Caco-2 (cell line): ENCODE measurements around the gene CD151. TPM values are rescaled to one million over a fixed set of nuclear protein-coding genes. Genes with fewer than 3 reads are reported as not detected.

ENCODE experiments used
- BruUV-seq: library from RNA; stranded (reverse); fragments of 400-500 nt; replicated peaks from 2 replicates; lab custom pipeline; 2021; lab: Mats Ljungman, UMichigan
- CTCF ChIA-PET: fragments of 300-600 bp; sonication (Branson Sonifier 250); formaldehyde crosslinking; loops from one replicate; lab custom pipeline; 2022; ENCODE audit warnings: antibody characterized with exemption; lab: Charles Lee
- POLR2A ChIA-PET: fragments of 300-600 bp; sonication (Branson Sonifier 250); formaldehyde crosslinking; loops from one replicate; lab custom pipeline; 2022; ENCODE audit warnings: antibody characterized with exemption; lab: Charles Lee
- DNase-seq, 2 experiments: peaks; one replicate each; pipeline versions ENCODE4 v3.0.0 to v3.0.0-alpha.2; 2020 to 2022
- H3K27me3 ChIP-seq: replicated peaks from 2 replicates; pipeline ENCODE4 v1.6.0; 2011; ENCODE audit warnings: low read length; ENCODE audit not compliant: control insufficient read depth, insufficient read depth
- H3K36me3 ChIP-seq: 2 replicates; pipeline ENCODE4 v1.5.1; 2011; ENCODE audit warnings: low read length; ENCODE audit not compliant: control insufficient read depth, insufficient read depth
- H3K4me1 ChIP-seq: fragments of 250-450 bp; sonication (Bioruptor Pico); 2 replicates; pipeline ENCODE4 v1.5.1; 2020; ENCODE audit warnings: mild to moderate bottlenecking
- H3K4me3 ChIP-seq: 2 replicates; pipeline ENCODE4 v1.5.1; 2011; ENCODE audit warnings: low read depth, mild to moderate bottlenecking, control low read depth, low read length
- H3K9me3 ChIP-seq: fragments of 250-450 bp; sonication (Bioruptor Pico); 2 replicates; pipeline ENCODE4 v1.5.1; 2020; ENCODE audit warnings: mild to moderate bottlenecking, moderate library complexity
- H3K27ac Mint-ChIP-seq: one replicate; pipeline ENCODE4 v1.8.0; 2022; ENCODE audit warnings: mixed read lengths; ENCODE audit not compliant: unreplicated experiment
- H3K27me3 Mint-ChIP-seq: one replicate; pipeline ENCODE4 v1.8.0; 2022; ENCODE audit warnings: mixed read lengths; ENCODE audit not compliant: insufficient read depth, unreplicated experiment
- H3K36me3 Mint-ChIP-seq: one replicate; pipeline ENCODE4 v1.8.0; 2022; ENCODE audit warnings: mild to moderate bottlenecking, mixed read lengths; ENCODE audit not compliant: insufficient read depth, unreplicated experiment
- H3K4me1 Mint-ChIP-seq: one replicate; pipeline ENCODE4 v1.8.0; 2022; ENCODE audit warnings: low read depth, mixed read lengths; ENCODE audit not compliant: unreplicated experiment
- H3K4me3 Mint-ChIP-seq: one replicate; pipeline ENCODE4 v1.8.0; 2022; ENCODE audit warnings: mild to moderate bottlenecking, moderate library complexity, mixed read lengths; ENCODE audit not compliant: unreplicated experiment
- H3K9me3 Mint-ChIP-seq: one replicate; pipeline ENCODE4 v1.8.0; 2022; ENCODE audit warnings: mixed read lengths; ENCODE audit not compliant: unreplicated experiment
- CTCF ChIP-seq, 2 experiments: fragments of 200-600 bp in 1 of 2; IDR thresholded peaks; 1 replicate in 1 of 2; 2 replicates in 1 of 2; pipeline versions ENCODE4 v1.5.1 to v1.8.0; 2011 to 2022; ENCODE audit warnings: antibody characterized with exemption in 1 of 2, control low read depth in 1 of 2, inconsistent platforms in 1 of 2, low read depth in 1 of 2, low read length in 1 of 2, mild to moderate bottlenecking in 1 of 2, moderate library complexity in 1 of 2; ENCODE audit not compliant: insufficient read depth in 1 of 2, severe bottlenecking in 1 of 2, unreplicated experiment in 1 of 2
- intact Hi-C: fragments of 100-400 bp; cut with micrococcal nuclease; formaldehyde crosslinking; loops from one replicate; pipeline ENCODE4 v1.10.0; 2022; ENCODE audit not compliant: unreplicated experiment
- total RNA-seq: library from RNA; stranded (reverse); gene quantifications from 2 replicates; pipeline ENCODE4 v1.2.3, GENCODE V29; 2022

CD151 gene
- total RNA-seq, 1 experiment from 2014 or later, result 268 TPM

- Mint-ChIP-seq H3K27ac (no peak overlapping the region), H3K9me3 (no peaks in the 10 kb centered on the region), H3K36me3 (peaks cover 59% of the 10 kb centered on the region), H3K4me3 (no peak overlapping the region), H3K27me3 (no peaks in the 10 kb centered on the region), H3K4me1 (no peaks in the 10 kb centered on the region)
- no peak for TF ChIP-seq CTCF (IDR thresholded peaks at IDR 0.05; ENCODE audit: insufficient read depth in 1 of 2, low read depth in 1 of 2, low read length in 1 of 2, severe bottlenecking in 1 of 2, unreplicated experiment in 1 of 2)
- no peaks in the 10 kb centered on the region for H3K27me3 ChIP-seq
- H3K36me3 ChIP-seq, result peaks cover 1% of the 10 kb centered on the region; the same call in 1 of the 2 replicates
- POLR2A ChIA-PET, result no interaction called here
- no peak overlapping the region for H3K4me3 ChIP-seq
- H3K9me3 ChIP-seq, result no peaks in the 10 kb centered on the region
- CTCF ChIA-PET, result no interaction called here
- H3K4me1 ChIP-seq, result no peaks in the 10 kb centered on the region
- no TSS peak for BruUV-seq
- no peak for DNase-seq
- intact Hi-C loops, result no loop called here
Observed at GRCh38 chr11:875769-876301, 43.1 kb downstream of the CD151 start.

GRCh38 chr11:876545-876944 is 43.8 kb downstream of the CD151 start:
- Mint-ChIP-seq H3K36me3 (peaks cover 57% of the 10 kb centered on the region), H3K27ac (no peak overlapping the region), H3K27me3 (no peaks in the 10 kb centered on the region), H3K9me3 (no peaks in the 10 kb centered on the region), H3K4me3 (no peak overlapping the region), H3K4me1 (no peaks in the 10 kb centered on the region)
- POLR2A ChIA-PET, result no interaction called here
- H3K4me3 ChIP-seq, result no peak overlapping the region
- TF ChIP-seq CTCF (IDR thresholded peaks at IDR 0.05; ENCODE audit: insufficient read depth in 1 of 2, low read depth in 1 of 2, low read length in 1 of 2, severe bottlenecking in 1 of 2, unreplicated experiment in 1 of 2), result no peak
- no peak for DNase-seq
- no peaks in the 10 kb centered on the region for H3K27me3 ChIP-seq
- peaks cover 1% of the 10 kb centered on the region; the same call in 1 of the 2 replicates for H3K36me3 ChIP-seq
- no TSS peak for BruUV-seq
- intact Hi-C loops, result no loop called here
- CTCF ChIA-PET, result no interaction called here
- H3K9me3 ChIP-seq, result no peaks in the 10 kb centered on the region
- H3K4me1 ChIP-seq, result no peaks in the 10 kb centered on the region

- Histone ChIP-seq H3K4me1 (no peaks in the 10 kb centered on the region), H3K4me3 (no peak overlapping the region), H3K9me3 (no peaks in the 10 kb centered on the region), H3K36me3 (peaks cover 1% of the 10 kb centered on the region; the same call in 1 of the 2 replicates), H3K27me3 (no peaks in the 10 kb centered on the region)
- Mint-ChIP-seq H3K27me3 (no peaks in the 10 kb centered on the region), H3K27ac (no peak overlapping the region), H3K4me3 (no peak overlapping the region), H3K4me1 (no peaks in the 10 kb centered on the region), H3K36me3 (peaks cover 57% of the 10 kb centered on the region), H3K9me3 (no peaks in the 10 kb centered on the region)
- BruUV-seq, result no TSS peak
- TF ChIP-seq CTCF (IDR thresholded peaks at IDR 0.05; ENCODE audit: insufficient read depth in 1 of 2, low read depth in 1 of 2, low read length in 1 of 2, severe bottlenecking in 1 of 2, unreplicated experiment in 1 of 2), result no peak
- peak in 1 of 2 experiments; percentile 52 for DNase-seq
- POLR2A ChIA-PET, result interaction anchor here (0.6 kb wide), 1 partner anchor 75 kb away, joined by 3 read pairs; no protein-coding TSS in a partner anchor
- intact Hi-C loops, result no loop called here
- CTCF ChIA-PET, result interaction anchor here (0.5 kb wide), 1 partner anchor 79 kb away, joined by 3 read pairs; no protein-coding TSS in a partner anchor
Observed at GRCh38 chr11:877565-877964, 44.8 kb downstream of the CD151 start.
